Karpas-422 (cell line): ENCODE measurements around the gene MMADHC. TPM values are rescaled to one million over a fixed set of nuclear protein-coding genes. Genes with fewer than 3 reads are reported as not detected.

Experiments used
- small RNA-seq: library from RNA; depleted of rRNA; stranded (forward); fragments of <200 nt; gene quantifications from one replicate; pipeline ENCODE3, GENCODE V24; 2014
- total RNA-seq: library from RNA; depleted of rRNA; stranded (reverse); fragments of >200 nt; shearing (Covaris generic); gene quantifications from 2 replicates; pipeline ENCODE4 v1.2.3, GENCODE V29; 2014; ENCODE audit warnings: low replicate concordance

The MMADHC gene
- total RNA-seq, 1 experiment from 2014 or later, result 110 TPM

Small RNAs within 50 kb of the gene (small RNA-seq; reads per million reads assigned to genes)
- gene RNU6-601P, result not detected
